ENCODE data around the gene REXO5.

GRCh38 chr16:20887207-20887606, 80.9 kb downstream of the REXO5 start:
- TF ChIP-seq CTCF (conservative IDR thresholded peaks at IDR 0.05; ENCODE audit: low read depth, low read length) (no peak), EZH2 (IDR thresholded peaks at IDR 0.05; ENCODE audit: borderline replicate concordance, low read depth, low read length, poor library complexity, severe bottlenecking) (no peak)
